HepG2 (cell line): Measurements from ENCODE around the gene GLRX5. TPM values are rescaled to one million over a fixed set of nuclear protein-coding genes. Genes with fewer than 3 reads are reported as not detected.
A peak's percentile ranks its signal among the peaks of the same experiment; 100 is the strongest.

Experiments used
- AGO2 ChIP-seq: fragments of 200-400 bp; formaldehyde crosslinking; optimal IDR thresholded peaks from 2 replicates; pipeline ENCODE3; 2017; ENCODE audit warnings: mild to moderate bottlenecking, low read depth, low read length, moderate library complexity
- ATRX ChIP-seq: sonication (generic); formaldehyde crosslinking; IDR thresholded peaks from 2 replicates; pipeline ENCODE4 v1.4.0; 2020; ENCODE audit warnings: missing genetic modification reagents, borderline replicate concordance
- E2F1 ChIP-seq: sonication (generic); formaldehyde crosslinking; IDR thresholded peaks from 2 replicates; pipeline ENCODE4 v1.5.0; 2020; ENCODE audit warnings: missing genetic modification reagents
- EEA1 ChIP-seq: sonication (generic); formaldehyde crosslinking; IDR thresholded peaks from 2 replicates; pipeline ENCODE4 v1.5.1; 2020; ENCODE audit warnings: mild to moderate bottlenecking, missing genetic modification reagents, borderline replicate concordance
- GABPB1 ChIP-seq: IDR thresholded peaks from 2 replicates; pipeline ENCODE4 v1.6.1; 2016; ENCODE audit warnings: mild to moderate bottlenecking, missing genetic modification reagents, moderate library complexity, missing compliant biosample characterization
- HNRNPH1 ChIP-seq: fragments of 200-400 bp; formaldehyde crosslinking; optimal IDR thresholded peaks from 2 replicates; pipeline ENCODE3; 2017; ENCODE audit warnings: mild to moderate bottlenecking, low read depth, low read length
- MIER2 ChIP-seq: IDR thresholded peaks from 2 replicates; pipeline ENCODE4 v1.6.1; 2016; ENCODE audit warnings: missing biosample characterization, missing genetic modification reagents
- RARG ChIP-seq: sonication (generic); formaldehyde crosslinking; IDR thresholded peaks from 2 replicates; pipeline ENCODE4 v1.4.0; 2020; ENCODE audit warnings: low read depth, mild to moderate bottlenecking, missing genetic modification reagents
- SSRP1 ChIP-seq: IDR thresholded peaks from 2 replicates; pipeline ENCODE4 v1.6.1; 2016; ENCODE audit warnings: control low read depth
- SUZ12 ChIP-seq: fragments of 150-350 bp; IDR thresholded peaks from 2 replicates; pipeline ENCODE4 v1.6.1; 2014; ENCODE audit warnings: low read depth, low read length
- TIGD3 ChIP-seq: sonication (generic); formaldehyde crosslinking; IDR thresholded peaks from 2 replicates; pipeline ENCODE4 v1.5.1; 2020; ENCODE audit warnings: mild to moderate bottlenecking, missing genetic modification reagents, borderline replicate concordance
- UBTF ChIP-seq: sonication (generic); formaldehyde crosslinking; IDR thresholded peaks from 2 replicates; pipeline ENCODE4 v1.4.0; 2020; ENCODE audit warnings: mild to moderate bottlenecking, missing genetic modification reagents
- ZBED4 ChIP-seq: sonication (generic); formaldehyde crosslinking; IDR thresholded peaks from 2 replicates; pipeline ENCODE4 v1.4.0; 2020; ENCODE audit warnings: missing genetic modification reagents, borderline replicate concordance
- ZNF335 ChIP-seq: sonication (generic); formaldehyde crosslinking; IDR thresholded peaks from 2 replicates; pipeline ENCODE4 v1.4.0; 2020; ENCODE audit warnings: missing genetic modification reagents
- ZNF354B ChIP-seq: sonication (generic); formaldehyde crosslinking; IDR thresholded peaks from 2 replicates; pipeline ENCODE4 v1.8.0; 2022; ENCODE audit warnings: mild to moderate bottlenecking, missing genetic modification reagents
- ZNF598 ChIP-seq: sonication (generic); formaldehyde crosslinking; IDR thresholded peaks from 2 replicates; pipeline ENCODE4 v1.5.1; 2020; ENCODE audit warnings: mild to moderate bottlenecking, missing genetic modification reagents, borderline replicate concordance
- polyA plus RNA-seq, 8 experiments: library from polyadenylated mRNA; depleted of rRNA in 3 of 8; stranded (reverse) in 7 of 8; unstranded in 1 of 8; fragments of >200 nt; fragmentation: Illumina TruSeq in 4 of 8; extraction: Trizol in 4 of 8; gene quantifications; 2 replicates each; pipeline versions ENCODE4 v1.2.1 to v1.2.3, GENCODE V29; 2011 to 2016; ENCODE audit warnings: low read depth in 4 of 8, missing spikeins in 1 of 8, mixed read lengths in 1 of 8; ENCODE audit not compliant: insufficient read depth in 1 of 8
- total RNA-seq, 5 experiments: library from RNA; depleted of rRNA; stranded (reverse); fragments of >200 nt; fragmentation: Illumina TruSeq; extraction: Trizol; gene quantifications; 2 replicates each; pipeline ENCODE4 v1.2.3, GENCODE V29; 2016; ENCODE audit warnings: low read depth in 1 of 5

The GLRX5 gene
- total and polyA plus RNA-seq, 2 of the 13 experiments (the other 11 are each of a cell fraction or from before 2014, with no cell fraction given), result 122 to 146 TPM

- TF ChIP-seq ZBED4 (CRISPR knock-in tag), result peak; percentile 33; the same call in 1 of the 2 replicates
- no peak for TF ChIP-seq AGO2
- TF ChIP-seq E2F1 (CRISPR knock-in tag), result no peak
- no peak for TF ChIP-seq SUZ12
- TF ChIP-seq EEA1 (CRISPR knock-in tag), result no peak
- no peak for TF ChIP-seq HNRNPH1
- TF ChIP-seq SSRP1 (CRISPR knock-in tag), result no peak
- TF ChIP-seq RARG (CRISPR knock-in tag), result no peak
- TF ChIP-seq ZNF335 (CRISPR knock-in tag), result 0 out of 2 replicates have a peak, but pooled peaks have one; percentile 34
- no peak for TF ChIP-seq ZNF598 (CRISPR knock-in tag)
- no peak for TF ChIP-seq ZNF354B
- no peak for TF ChIP-seq UBTF (CRISPR knock-in tag)
- TF ChIP-seq MIER2 (CRISPR knock-in tag), result no peak; the same call in 1 of the 2 replicates
- no peak for TF ChIP-seq ATRX
- TF ChIP-seq TIGD3, result no peak
- no peak for TF ChIP-seq GABPB1 (CRISPR knock-in tag)
Observed at GRCh38 chr14:95537298-95538089, 2.6 kb downstream of the GLRX5 start (continued).
